Stimulated activated CD4-positive, alpha-beta T cell treated with anti-CD3 and anti-CD28 coated beads, Interleukin-12 subunit alpha, Interleukin-12 subunit beta, amount 100 ng/mL, for 24 hours (primary cell): Measurements from ENCODE around the gene RASA1.

Source experiments
- DNase-seq, 2 experiments: peaks; one replicate each; pipeline ENCODE4 v3.0.0-alpha.2; 2020; ENCODE audit warnings: low read depth in 2 of 2

RASA1 gene

DNA sequence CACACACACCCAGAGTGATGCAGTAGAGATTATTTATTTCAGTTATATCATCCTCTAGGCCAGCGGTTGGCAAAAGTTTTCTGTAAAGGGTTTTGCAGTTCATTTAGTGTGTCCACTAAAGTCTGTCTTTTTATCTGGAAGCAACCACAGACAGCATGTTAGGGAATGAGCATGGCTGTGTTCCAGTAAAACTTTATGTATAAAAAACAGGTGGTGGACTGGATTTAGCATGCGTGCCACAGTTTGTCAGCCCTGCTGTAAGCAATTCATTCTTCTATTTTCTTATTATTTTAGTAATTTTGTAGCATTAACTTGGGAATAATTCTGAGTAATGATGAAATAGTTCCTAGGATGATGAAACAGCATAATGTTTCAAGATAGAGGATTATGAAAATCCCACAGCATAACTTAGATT, 93.4 kb downstream of the RASA1 start:
- no peak for DNase-seq

DNA sequence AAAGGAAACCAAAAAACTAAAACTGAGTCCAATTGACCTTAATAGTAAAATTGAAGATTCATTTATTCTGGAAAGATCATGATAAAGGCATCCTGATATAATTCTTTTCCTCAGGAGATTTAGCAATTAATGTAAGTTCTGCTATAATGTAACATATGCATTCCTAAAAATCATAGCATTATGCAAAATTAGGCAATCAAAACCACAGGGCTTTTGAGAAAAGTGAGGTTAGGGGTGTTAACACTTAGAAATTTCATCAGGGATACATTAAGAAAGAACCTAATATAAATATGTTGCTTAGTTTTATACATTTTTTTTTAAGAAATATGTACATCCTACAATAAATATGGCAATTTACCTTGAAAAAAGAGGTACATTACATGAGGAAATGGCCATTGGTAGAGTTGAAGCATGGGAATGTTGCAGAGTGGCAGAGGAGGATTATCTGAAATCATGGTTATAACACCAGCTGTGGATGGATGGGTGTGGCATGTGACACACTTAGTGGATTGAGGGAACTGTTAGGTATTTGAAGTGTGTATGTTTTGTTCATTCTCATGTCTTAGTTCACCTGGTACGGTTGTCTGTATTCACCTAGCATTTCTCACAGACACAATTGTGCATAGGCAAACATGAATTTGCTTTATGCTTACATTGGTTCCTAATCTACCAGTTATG, 94.0 kb downstream of the RASA1 start:
- DNase-seq: no peak

DNA sequence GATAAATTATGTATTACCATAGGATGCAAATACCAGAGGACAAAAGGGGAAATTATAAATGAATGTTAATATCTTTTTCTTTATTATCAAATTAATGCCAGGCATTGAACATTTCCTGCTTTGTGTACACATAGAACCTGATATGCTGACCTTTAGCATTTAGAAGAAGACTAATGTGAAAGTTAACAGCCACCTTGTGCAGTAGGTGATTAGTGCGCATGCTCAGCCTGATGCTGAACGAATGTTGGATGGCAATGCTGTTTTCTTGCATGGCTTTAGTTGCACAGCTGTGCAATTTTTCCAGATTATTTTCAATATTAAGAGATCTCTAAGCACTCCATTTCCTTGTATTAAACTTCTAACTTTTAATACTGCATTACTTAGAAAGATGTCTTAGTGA, 99.6 kb downstream of the RASA1 start:
- DNase-seq: no peak

- no peak for DNase-seq
Observed at GRCh38 chr5:87368601-87369000, 100.9 kb downstream of the RASA1 start.

GRCh38 chr5:87369431-87369830, 101.7 kb downstream of the RASA1 start:
- no peak for DNase-seq

- no peak for DNase-seq
Observed at GRCh38 chr5:87372705-87373104, 105.0 kb downstream of the RASA1 start.

DNA sequence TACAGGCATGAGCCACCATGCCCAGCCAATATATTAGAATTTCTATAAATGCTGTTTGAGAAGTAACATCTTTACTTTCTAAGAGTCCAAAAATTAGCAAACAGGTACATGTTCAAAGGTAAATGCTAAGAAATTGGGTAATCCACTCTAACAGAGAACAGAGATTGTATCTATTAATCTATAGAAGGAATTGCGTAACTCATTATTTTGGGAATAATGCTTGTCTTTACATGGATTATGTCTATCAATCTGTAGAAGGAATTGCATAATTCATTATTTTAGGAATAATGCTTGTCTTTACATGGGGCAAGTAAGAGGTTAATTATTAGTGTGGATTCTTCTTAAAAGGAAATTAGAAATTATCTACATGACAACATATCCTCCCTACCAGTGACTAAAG, 114.5 kb downstream of the RASA1 start:
- no peak for DNase-seq

DNA sequence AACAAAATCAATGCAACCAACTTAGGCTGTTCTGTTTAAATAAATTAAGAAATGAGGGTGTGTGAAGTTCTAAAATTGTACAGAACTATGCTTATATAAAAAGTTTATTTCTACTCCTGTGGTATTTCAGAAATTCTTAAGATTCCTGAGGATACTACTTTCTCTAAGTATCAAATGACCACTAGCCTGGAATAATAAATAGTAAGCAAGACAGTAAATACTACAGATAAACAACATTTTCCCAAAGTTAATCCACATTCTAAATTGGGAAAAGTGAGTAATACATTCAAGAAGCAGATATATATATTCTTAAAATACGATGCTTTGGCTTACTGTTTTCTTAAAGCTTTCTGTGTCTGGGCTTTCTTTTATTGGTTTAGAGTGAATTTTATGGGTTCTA, 115.5 kb downstream of the RASA1 start:
- no peak for DNase-seq

- no peak for DNase-seq
Observed at GRCh38 chr5:87385802-87386201, 118.1 kb downstream of the RASA1 start.

DNA sequence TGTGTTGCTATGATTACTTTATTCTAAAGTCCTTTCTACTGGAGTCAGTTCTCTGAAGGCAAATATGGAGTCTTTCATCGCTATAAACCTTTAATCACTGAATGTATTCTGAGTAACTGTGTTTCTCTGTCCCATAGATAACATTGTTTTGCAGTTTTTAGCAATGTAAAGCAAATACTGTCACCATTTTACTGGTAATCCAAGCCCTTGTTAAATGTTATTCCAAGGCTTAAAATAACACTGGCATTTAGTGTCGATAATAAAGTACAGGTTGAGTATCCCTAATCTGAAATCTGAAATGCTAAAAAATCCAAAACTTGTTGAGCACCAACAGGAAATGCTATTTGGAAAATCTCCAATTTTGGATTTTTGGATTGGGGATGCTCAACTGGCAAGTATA, 120.4 kb downstream of the RASA1 start:
- DNase-seq: no peak

DNA sequence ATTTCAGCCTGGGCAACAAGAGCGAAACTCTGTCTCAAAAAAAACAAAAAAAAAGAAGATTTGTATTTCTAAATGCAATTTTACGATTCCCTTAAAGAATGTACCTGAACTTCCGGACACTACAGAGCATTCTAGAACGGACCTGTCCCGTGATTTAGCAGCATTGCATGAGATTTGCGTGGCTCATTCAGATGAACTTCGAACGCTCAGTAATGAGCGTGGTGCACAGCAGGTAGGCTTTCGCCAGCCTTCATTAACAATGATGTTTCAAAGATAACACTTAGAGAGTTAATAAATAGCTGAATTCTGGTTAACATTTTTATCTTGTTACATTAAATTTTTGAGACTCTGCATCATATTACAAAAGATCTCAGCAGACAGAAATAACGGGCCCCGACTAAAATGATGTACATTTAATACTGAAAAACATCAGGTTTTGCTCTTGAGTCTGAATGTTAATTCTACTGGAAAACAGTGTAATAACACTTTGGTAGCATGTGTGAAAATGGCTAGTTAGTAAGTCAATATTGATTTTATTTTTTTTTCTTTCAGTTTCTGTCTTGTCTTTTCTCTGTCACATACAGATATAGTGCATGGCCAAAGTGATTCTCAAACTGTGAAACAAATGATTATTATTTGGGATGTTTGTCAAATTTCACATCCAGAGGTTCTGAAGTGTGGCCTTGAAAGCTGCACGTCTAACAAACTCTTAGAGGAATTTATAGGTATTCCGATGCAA, 121.8 kb downstream of the RASA1 start:
- DNase-seq: no peak

- DNase-seq: no peak
Observed at GRCh38 chr5:87390075-87390474, 122.4 kb downstream of the RASA1 start.

DNA sequence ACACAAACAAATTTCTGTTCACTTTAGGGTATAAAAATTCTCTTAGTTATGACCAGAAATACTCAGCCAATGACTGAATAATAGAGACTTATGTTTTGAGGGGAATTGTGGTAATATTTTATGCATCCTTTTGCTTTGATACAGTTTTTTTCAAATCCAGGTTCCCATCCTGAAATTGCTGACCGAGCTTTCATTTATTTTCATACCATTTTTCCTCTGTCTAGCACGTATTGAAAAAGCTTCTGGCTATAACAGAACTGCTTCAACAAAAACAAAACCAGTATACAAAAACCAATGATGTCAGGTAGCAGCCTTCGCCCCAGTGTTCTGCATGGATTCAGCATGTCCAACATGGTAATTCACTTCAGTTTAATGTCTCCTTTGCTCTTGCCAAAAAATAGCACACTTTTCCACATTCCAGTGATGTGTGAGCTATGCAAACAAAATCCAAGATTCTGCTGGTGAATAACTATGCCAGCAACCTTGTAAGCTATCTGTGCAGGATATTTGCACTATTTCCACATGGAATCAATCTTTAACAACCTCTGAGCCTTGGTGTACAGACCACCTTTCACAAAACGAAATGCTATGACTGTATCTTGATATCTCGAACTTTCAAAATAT, 123.0 kb downstream of the RASA1 start:
- no peak for DNase-seq

DNA sequence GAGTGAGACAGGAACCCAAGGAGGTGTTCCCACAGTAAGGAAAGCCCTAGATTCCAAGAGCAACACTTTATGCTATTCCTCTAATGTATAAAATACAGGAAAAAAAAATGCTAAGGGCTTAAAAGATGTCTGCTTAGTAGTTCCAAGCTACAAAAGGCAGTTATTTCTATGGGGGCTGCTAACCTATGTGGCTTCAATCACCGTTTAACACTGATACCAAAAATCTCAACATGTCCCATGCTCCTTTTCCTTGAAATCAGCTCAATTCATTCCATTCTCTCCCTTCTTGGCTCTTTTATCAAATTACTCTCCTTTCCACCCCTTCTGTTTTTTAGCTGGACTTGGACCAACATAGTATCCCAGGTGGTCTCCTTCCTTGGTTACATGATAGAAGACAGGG, 124.5 kb downstream of the RASA1 start:
- DNase-seq: no peak

DNA sequence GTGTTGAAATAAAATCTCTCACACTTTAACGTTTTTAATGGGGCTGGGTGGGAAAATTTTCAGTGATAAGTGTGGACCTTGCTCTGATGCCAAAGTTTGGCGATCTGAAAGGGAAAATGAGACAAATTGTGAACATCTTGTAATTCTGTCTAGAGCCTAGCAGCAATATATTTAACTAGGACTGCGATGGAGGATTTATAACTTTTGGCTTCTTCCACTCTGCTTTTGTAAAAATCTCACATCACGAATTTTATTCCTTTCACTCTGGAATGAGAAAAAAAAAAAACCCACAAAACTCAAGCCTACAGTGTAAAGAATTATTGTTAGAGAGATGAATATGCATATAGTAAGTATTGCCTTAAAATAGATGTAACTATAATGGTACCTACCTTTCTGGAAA, 125.1 kb downstream of the RASA1 start:
- DNase-seq: no peak

DNA sequence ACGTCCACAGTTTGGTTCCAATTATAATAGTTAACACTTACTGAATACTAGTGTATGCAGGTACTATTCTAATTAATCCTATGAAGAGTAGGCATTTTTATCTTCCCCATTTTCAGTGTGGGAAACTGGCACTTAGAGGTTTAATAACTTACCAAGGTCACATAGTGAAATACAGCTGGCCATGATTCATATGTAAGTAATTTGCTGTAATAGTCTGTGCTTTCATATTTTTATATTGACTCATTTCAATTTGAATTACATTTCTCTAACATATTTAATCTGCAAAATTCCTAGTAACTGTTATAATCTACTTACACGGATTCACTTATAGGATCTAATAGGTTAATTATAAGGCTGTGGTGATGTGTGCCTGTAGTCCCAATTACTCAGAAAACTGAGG, 125.6 kb downstream of the RASA1 start:
- DNase-seq: no peak

- no peak for DNase-seq
Observed at GRCh38 chr5:87394411-87395165, 126.9 kb downstream of the RASA1 start.

DNA sequence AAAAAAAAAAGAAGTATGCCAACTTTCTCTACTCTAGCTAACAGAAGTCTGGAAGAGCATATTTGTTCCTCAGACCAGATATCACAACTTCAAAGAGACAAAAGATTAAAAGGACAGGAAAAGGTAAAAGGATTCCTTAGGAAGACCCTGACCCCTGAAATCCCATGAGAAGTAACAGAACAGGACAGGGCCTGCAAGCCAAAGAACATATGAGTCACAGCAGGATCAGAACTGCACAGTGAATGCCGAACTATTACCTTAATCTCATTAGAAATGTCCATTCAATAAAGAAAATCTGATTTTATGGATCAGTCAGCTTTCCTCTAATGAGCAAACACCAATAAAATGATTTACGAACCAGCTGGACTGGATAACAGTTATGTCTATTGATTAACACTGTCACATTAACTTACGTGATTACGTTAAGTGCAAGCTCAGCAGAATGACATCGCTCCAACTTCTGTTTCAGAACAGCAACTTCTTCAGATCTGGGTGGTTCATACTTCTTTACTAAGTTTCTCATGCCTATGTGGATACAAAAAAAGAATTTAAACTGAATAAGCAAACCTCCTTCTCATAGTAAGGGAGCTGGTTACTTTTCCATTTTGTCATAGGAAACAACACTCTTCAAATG, 131.4 kb downstream of the RASA1 start:
- no peak for DNase-seq

DNA sequence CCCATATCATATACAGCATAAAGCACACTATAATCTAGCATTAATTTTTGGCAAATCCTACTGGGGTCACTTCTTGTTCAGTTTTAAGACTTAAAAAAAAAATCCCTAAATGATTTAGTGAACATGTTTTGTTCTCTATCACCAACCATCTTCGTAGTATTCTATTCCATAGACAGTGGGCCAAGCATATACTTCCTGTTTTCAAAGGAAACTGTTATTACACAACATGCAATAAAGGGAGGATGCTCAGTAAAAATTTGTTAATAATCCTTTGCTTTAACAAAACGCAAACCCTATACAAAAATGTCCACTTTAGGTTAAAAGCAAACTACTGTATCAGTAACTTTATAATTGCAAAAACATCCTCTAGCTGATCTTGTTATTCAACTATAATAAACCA, 132.0 kb downstream of the RASA1 start:
- DNase-seq: no peak

- no peak for DNase-seq
Observed at GRCh38 chr5:87400305-87400899, 132.7 kb downstream of the RASA1 start.

DNA sequence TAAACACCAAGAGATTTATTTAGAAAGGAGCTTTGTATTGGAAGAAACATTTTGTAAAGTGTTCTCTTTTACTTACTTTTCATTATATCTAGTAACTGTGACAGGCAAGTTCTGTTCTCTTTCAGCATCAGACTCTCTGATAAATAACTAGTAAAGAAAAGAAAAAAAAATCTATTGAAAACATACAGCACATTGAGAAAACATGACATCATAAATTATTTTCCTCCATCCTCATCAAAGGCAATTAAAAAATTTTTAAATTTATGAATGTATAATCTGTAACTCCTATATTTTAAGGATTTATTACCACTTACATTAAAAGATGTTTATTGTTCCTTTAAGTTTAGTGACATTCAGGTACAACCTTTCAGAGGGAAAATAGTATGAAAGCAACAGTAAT, 133.9 kb downstream of the RASA1 start:
- DNase-seq: no peak

GRCh38 chr5:87403409-87403808, 135.7 kb downstream of the RASA1 start:
- DNase-seq: no peak
